HCT116 (cell line): ENCODE results near the gene FAM241A. TPM values are rescaled to one million over a fixed set of nuclear protein-coding genes. Genes with fewer than 3 reads are reported as not detected.
A peak's percentile ranks its signal among the peaks of the same experiment; 100 is the strongest.

Experiments used
- ATAC-seq: fragments of 200-7000 bp; cut with Tn5 transposase; 2 replicates; pipeline ENCODE4 v1.9.1; 2020; ENCODE audit warnings: mild to moderate bottlenecking, moderate library complexity
- BruUV-seq: library from RNA; stranded (reverse); fragments of 400-500 nt; replicated peaks from 2 replicates; lab custom pipeline; 2021; lab: Mats Ljungman, UMichigan
- CTCF ChIA-PET: fragments of 300-600 bp; sonication (Branson Sonifier 250); formaldehyde crosslinking; loops from one replicate; lab custom pipeline; 2021; ENCODE audit warnings: antibody characterized with exemption; lab: Charles Lee
- POLR2A ChIA-PET: fragments of 300-600, 350-600 bp; sonication (Branson Sonifier 250); formaldehyde crosslinking; loops from one replicate; lab custom pipeline; 2021; ENCODE audit warnings: antibody characterized with exemption; lab: Charles Lee
- RAD21 ChIA-PET, 2 experiments: fragments of 300-600 bp; sonication (Branson Sonifier 250); formaldehyde crosslinking; loops; one replicate each; lab custom pipeline; 2023; ENCODE audit warnings: low total read pairs in 2 of 2; ENCODE audit not compliant: uncharacterized antibody in 2 of 2, unreplicated experiment in 2 of 2, low non-redundant PET in 1 of 2; lab: Charles Lee
- DNase-seq: peaks from one replicate; pipeline ENCODE4 v3.0.0-alpha.2; 2010; ENCODE audit warnings: low read depth, low spot score
- H2AFZ ChIP-seq: fragments of 200-600 bp; shearing (Covaris generic), sonication (generic); 2 replicates; pipeline ENCODE4 v1.6.1; 2017; ENCODE audit warnings: low read depth, mixed run types, mixed read lengths, antibody characterized with exemption, low read length; ENCODE audit not compliant: poor library complexity, severe bottlenecking
- H3K27ac ChIP-seq: 2 replicates; pipeline ENCODE4 v1.5.1; 2012; ENCODE audit warnings: low read depth, low read length
- H3K27me3 ChIP-seq: fragments of 200-600 bp; sonication (generic); 2 replicates; pipeline ENCODE4 v1.6.1; 2016; ENCODE audit warnings: mixed run types, low read length, mixed read lengths; ENCODE audit not compliant: insufficient read depth
- H3K36me3 ChIP-seq, 2 experiments: fragments of 200-500 bp in 1 of 2; fragments of 200-600 bp in 1 of 2; sonication (Bioruptor generic) in 1 of 2; sonication (generic) in 1 of 2; 2 replicates each; pipeline versions ENCODE4 v1.5.1 to v1.6.1; 2014 to 2016; ENCODE audit warnings: low read length in 2 of 2, inconsistent platforms in 1 of 2, mixed read lengths in 1 of 2, mixed run types in 1 of 2; ENCODE audit not compliant: insufficient read depth in 2 of 2, control insufficient read depth in 1 of 2
- H3K4me1 ChIP-seq, 2 experiments: fragments of 200-600 bp in 1 of 2; sonication (generic) in 1 of 2; 2 replicates each; pipeline versions ENCODE4 v1.5.1 to v1.6.1; 2012 to 2017; ENCODE audit warnings: low read length in 2 of 2, inconsistent platforms in 1 of 2, mild to moderate bottlenecking in 1 of 2, mixed read lengths in 1 of 2, mixed run types in 1 of 2, moderate library complexity in 1 of 2; ENCODE audit not compliant: insufficient read depth in 2 of 2, control insufficient read depth in 1 of 2
- H3K4me2 ChIP-seq: fragments of 200-600 bp; sonication (generic); 2 replicates; pipeline ENCODE4 v1.6.1; 2017; ENCODE audit warnings: mixed run types, low read length, mixed read lengths
- H3K4me3 ChIP-seq, 2 experiments: fragments of 200-600 bp in 1 of 2; sonication (generic) in 1 of 2; replicated peaks in 1 of 2; 2 replicates each; pipeline ENCODE4 v1.5.1; 2011 to 2016; ENCODE audit warnings: low read length in 2 of 2, control low read depth in 1 of 2, low read depth in 1 of 2, mild to moderate bottlenecking in 1 of 2, mixed read lengths in 1 of 2, mixed run types in 1 of 2
- H3K79me2 ChIP-seq: fragments of 200-600 bp; sonication (generic); 2 replicates; pipeline ENCODE4 v1.6.1; 2017; ENCODE audit warnings: mild to moderate bottlenecking, mixed run types, low read length, moderate library complexity, mixed read lengths; ENCODE audit not compliant: insufficient read depth
- H3K9ac ChIP-seq: fragments of 200-600 bp; sonication (generic); 2 replicates; pipeline ENCODE4 v1.6.1; 2016; ENCODE audit warnings: low read length, mixed read lengths
- H3K9me2 ChIP-seq: fragments of 200-600 bp; sonication (generic), shearing (Covaris generic); 2 replicates; pipeline ENCODE4 v1.6.1; 2017; ENCODE audit warnings: mixed run types, mild to moderate bottlenecking, moderate library complexity; ENCODE audit not compliant: insufficient read depth
- H3K9me3 ChIP-seq, 2 experiments: fragments of 200-500 bp in 1 of 2; fragments of 200-600 bp in 1 of 2; sonication (Bioruptor generic) in 1 of 2; sonication (generic) in 1 of 2; 2 replicates each; pipeline ENCODE4 v1.6.1; 2014 to 2017; ENCODE audit warnings: low read length in 2 of 2, mixed read lengths in 2 of 2, inconsistent platforms in 1 of 2, low read depth in 1 of 2, mild to moderate bottlenecking in 1 of 2, mixed run types in 1 of 2, moderate library complexity in 1 of 2; ENCODE audit not compliant: control insufficient read depth in 1 of 2, insufficient read depth in 1 of 2
- H4K20me1 ChIP-seq: fragments of 200-600 bp; sonication (generic), shearing (Covaris generic); 2 replicates; pipeline ENCODE4 v1.6.1; 2017; ENCODE audit warnings: mixed run types, mild to moderate bottlenecking, moderate library complexity; ENCODE audit not compliant: insufficient read depth
- CEBPB ChIP-seq: IDR thresholded peaks from 2 replicates; pipeline ENCODE4 v1.6.1; 2012; ENCODE audit warnings: low read depth
- ELF1 ChIP-seq: IDR thresholded peaks from 2 replicates; pipeline ENCODE4 v1.6.1; 2012; ENCODE audit warnings: low read depth, borderline replicate concordance
- FOSL1 ChIP-seq: IDR thresholded peaks from 2 replicates; pipeline ENCODE4 v1.6.1; 2012; ENCODE audit warnings: low read depth
- ZFX ChIP-seq: fragments of 450-650 bp; IDR thresholded peaks from 2 replicates; pipeline ENCODE4 v1.6.1; 2017
- intact Hi-C: fragments of 100-400 bp; cut with micrococcal nuclease; formaldehyde crosslinking; loops from 2 replicates; pipeline ENCODE4 v1.10.0; 2022
- total RNA-seq: library from RNA; stranded (reverse); gene quantifications from one replicate; pipeline ENCODE4 v1.2.1, GENCODE V29; 2021; ENCODE audit not compliant: unreplicated experiment

Gene FAM241A
- total RNA-seq, 1 experiment from 2014 or later = 4.5 TPM

DNA sequence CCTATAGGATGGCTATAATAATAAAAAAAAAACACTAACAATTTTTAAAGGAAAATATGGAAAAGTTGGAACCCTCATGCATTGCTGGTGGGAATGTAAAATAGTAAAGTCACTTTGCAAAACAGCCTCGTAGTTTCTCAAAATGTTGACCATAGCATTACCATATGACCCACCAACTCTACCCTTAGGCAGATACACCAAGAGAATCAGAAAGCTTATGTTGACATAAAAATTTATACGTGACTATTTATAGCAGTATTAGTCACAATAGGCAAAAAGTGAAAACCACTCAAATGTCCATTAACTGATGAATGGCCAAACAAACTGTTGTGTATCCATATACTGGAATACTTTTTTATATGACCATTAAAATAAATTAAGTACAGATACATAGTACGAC, 19.8 kb upstream of the FAM241A start:
- H3K79me2 ChIP-seq = no peaks in the 10 kb centered on the region
- intact Hi-C loops = no loop called here

DNA sequence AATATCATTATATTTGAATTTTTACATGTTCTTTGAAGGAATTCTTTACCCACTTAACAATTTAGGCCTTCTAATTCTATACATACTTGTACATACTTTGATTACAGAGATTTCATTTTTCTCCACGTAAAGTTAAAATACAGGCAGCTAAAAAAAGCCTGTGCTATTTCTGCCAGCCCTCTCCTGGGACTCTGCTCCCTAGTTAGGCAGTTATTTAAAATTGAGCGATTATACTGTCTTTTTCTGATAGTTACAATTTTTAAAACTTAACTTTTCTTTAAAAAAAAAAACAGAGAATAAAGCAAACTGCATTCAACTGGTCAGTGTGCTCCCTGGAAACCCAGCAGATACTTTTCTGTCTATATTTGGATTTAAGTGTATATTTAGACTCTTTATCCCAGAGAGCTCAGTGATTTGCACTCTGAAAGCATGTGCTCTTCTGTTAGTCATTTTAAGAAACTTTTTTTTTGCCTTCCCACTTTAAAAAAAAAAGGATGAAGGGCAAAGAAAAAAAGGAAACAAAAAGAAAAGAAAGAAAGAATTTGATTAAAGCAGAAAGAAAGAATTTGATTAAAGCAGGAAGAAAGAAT, 18.1 kb upstream of the FAM241A start:
- BruUV-seq = no TSS peak
- H3K9ac ChIP-seq = no peak overlapping the region
- H3K36me3 ChIP-seq = no peaks in the 10 kb centered on the region
- H3K4me1 ChIP-seq = peaks cover 0 to 12% of the 10 kb centered on the region in 2 experiments; a peak in 2 of 4 replicates
- H3K27me3 ChIP-seq = no peaks in the 10 kb centered on the region
- RAD21 ChIA-PET = no interaction called here
- peak overlapping the region; percentile 17; the same call in 1 of the 2 replicates for H3K4me2 ChIP-seq
- H2AFZ ChIP-seq = no peak overlapping the region
- H3K27ac ChIP-seq = no peak overlapping the region
- no peak for ATAC-seq
- H3K79me2 ChIP-seq = no peaks in the 10 kb centered on the region
- no peak for TF ChIP-seq FOSL1
- TF ChIP-seq ELF1 = no peak
- TF ChIP-seq, all 23 proteins: peak for 0
- intact Hi-C loops = no loop called here
- ChIA-PET POLR2A (no interaction called here), CTCF (no interaction called here)
- Histone ChIP-seq H3K4me3 (no peak overlapping the region), H3K9me3 (no peaks in the 10 kb centered on the region), H4K20me1 (no peaks in the 10 kb centered on the region), H3K9me2 (no peaks in the 10 kb centered on the region)
- DNase-seq = no peak

More for the DNA sequence above, 19.8 kb upstream of the FAM241A start:
- no peak overlapping the region for H3K9ac ChIP-seq
- no peaks in the 10 kb centered on the region for H4K20me1 ChIP-seq
- ATAC-seq = no peak
- no peaks in the 10 kb centered on the region for H3K9me2 ChIP-seq
- TF ChIP-seq ZFX (no peak), FOSL1 (no peak), CEBPB (no peak)
- TF ChIP-seq, all 23 proteins: peak for 0
- no peak overlapping the region for H3K4me3 ChIP-seq
- H3K27ac ChIP-seq = no peak overlapping the region
- no peak for DNase-seq
- H3K27me3 ChIP-seq = no peaks in the 10 kb centered on the region
- ChIA-PET CTCF (no interaction called here), POLR2A (no interaction called here), RAD21 (interaction anchor here in 1 of 2 experiments (0.7 kb wide), 1 partner anchor 22 kb away, joined by 3 read pairs; no protein-coding TSS in a partner anchor)
- H3K9me3 ChIP-seq = no peaks in the 10 kb centered on the region
- H3K36me3 ChIP-seq = no peaks in the 10 kb centered on the region
- no peak overlapping the region for H3K4me2 ChIP-seq
- H3K4me1 ChIP-seq = peaks cover 0 to 12% of the 10 kb centered on the region in 2 experiments; a peak in 2 of 4 replicates
- no TSS peak for BruUV-seq
- no peak overlapping the region for H2AFZ ChIP-seq
